ENCODE results near the gene ACYP2.
"Not testable (repeated sequence)": the region's sequence is repeated elsewhere in the genome, so short reads cannot be mapped to it uniquely, and the experiment has no call there.

The ACYP2 gene

GRCh38 chr2:54254180-54254579, 138.8 kb downstream of the ACYP2 start:
- Histone ChIP-seq H3K4me1 (ENCODE audit: control insufficient read depth, insufficient read depth, low read length, unreplicated experiment) (no peaks in the 10 kb centered on the region), H3K27me3 (ENCODE audit: insufficient read depth, low read length) (no peaks in the 10 kb centered on the region), H2AFZ (ENCODE audit: low read length, unreplicated experiment) (no peak overlapping the region), H3K79me2 (ENCODE audit: control insufficient read depth, insufficient read depth, low read length, unreplicated experiment) (no peaks in the 10 kb centered on the region), H3K36me3 (ENCODE audit: insufficient read depth, low read length) (no peaks in the 10 kb centered on the region), H3K4me3 (ENCODE audit: low read depth, low read length) (no peak overlapping the region), H3K27ac (ENCODE audit: low read depth, low read length) (no peak overlapping the region)

DNA sequence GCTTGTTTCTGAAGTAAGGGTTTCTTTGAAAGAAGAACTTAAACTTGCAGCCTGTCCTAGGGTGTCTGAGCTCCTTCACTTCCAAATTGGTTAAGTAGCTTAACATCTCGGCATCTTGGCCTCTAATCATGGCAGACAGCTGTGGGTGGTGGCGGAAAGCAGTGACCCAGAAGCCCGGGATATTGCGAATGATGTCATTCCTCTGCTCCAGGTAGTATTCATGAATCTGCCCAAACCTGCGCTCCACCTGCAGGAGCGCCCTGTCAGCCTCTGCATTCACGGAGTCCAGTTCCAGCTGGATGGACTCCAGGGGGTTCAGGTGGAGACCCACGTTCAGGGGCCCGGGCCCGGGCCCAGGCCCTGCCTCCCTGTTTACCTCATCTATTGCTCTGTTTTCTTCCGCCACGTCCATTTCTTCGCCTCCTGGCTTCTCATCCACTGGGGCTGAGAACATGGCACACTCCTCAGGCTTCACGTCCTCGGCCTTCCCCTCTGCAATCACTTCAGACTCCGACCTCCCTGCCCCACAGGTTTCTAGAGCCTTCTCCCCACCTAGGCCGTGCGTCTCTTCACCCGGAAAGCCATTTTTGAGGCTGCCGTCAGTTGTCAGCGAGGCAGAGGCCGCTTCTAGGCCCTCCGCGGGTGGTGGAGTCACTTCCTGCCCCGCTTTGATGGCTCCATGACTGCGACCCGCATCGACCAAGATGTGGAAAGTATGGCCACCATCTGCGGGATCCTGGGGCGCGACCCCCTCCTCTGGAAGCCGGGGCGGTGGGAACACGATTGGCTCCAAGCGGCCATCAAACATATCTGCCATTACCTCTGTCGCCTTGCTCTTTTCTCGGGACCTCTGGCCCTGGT, 140.0 kb downstream of the ACYP2 start:
- Histone ChIP-seq H2AFZ (ENCODE audit: low read length, unreplicated experiment) (no peak overlapping the region), H3K27ac (ENCODE audit: low read depth, low read length) (no peak overlapping the region), H3K27me3 (ENCODE audit: insufficient read depth, low read length) (no peaks in the 10 kb centered on the region), H3K36me3 (ENCODE audit: insufficient read depth, low read length) (no peaks in the 10 kb centered on the region), H3K4me1 (ENCODE audit: control insufficient read depth, insufficient read depth, low read length, unreplicated experiment) (no peaks in the 10 kb centered on the region), H3K79me2 (ENCODE audit: control insufficient read depth, insufficient read depth, low read length, unreplicated experiment) (no peaks in the 10 kb centered on the region), H3K4me3 (ENCODE audit: low read depth, low read length) (no peak overlapping the region)

- no peaks in the 10 kb centered on the region for H3K36me3 ChIP-seq (ENCODE audit: insufficient read depth, low read length)
- no peak within 1 kb of the TSS for H2AFZ ChIP-seq (ENCODE audit: low read length, unreplicated experiment)
- H3K4me3 ChIP-seq (ENCODE audit: low read depth, low read length), result no peak within 1 kb of the TSS
- H3K4me1 ChIP-seq (ENCODE audit: control insufficient read depth, insufficient read depth, low read length, unreplicated experiment), result peaks cover under 1% of the 10 kb centered on the region
- no peak within 1 kb of the TSS for H3K27ac ChIP-seq (ENCODE audit: low read depth, low read length)
- no peaks in the 10 kb centered on the region for H3K79me2 ChIP-seq (ENCODE audit: control insufficient read depth, insufficient read depth, low read length, unreplicated experiment)
- no peaks in the 10 kb centered on the region for H3K27me3 ChIP-seq (ENCODE audit: insufficient read depth, low read length)
Observed at GRCh38 chr2:54256091-54256694, 140.8 kb downstream of the ACYP2 start, which contains the start of gene TSPYL6. TSS of gene TSPYL6 (minus strand) at chr2:54256229. CDS start at chr2:54256151, 78 bp downstream.

DNA sequence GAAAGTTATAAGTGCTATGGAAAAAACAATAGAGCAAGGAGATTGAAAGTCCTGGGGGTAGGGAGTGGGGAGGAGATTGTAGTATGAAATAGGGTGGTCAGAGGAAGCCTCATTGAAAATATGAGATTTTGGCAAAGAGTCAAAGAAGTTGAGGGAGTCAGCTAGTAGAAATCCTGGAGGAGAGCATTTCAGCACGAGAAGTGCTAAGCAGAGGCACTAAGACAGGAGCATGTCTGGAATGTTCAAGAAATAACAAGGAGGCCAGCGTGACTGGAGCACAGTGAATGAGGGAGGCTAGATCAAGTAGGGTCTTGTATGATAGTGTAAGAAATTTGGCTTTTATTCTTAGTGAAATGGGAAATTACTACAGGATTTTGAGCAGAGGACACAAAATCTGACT, 142.8 kb downstream of the ACYP2 start:
- no peaks in the 10 kb centered on the region for H3K27me3 ChIP-seq (ENCODE audit: insufficient read depth, low read length)
- H3K79me2 ChIP-seq (ENCODE audit: control insufficient read depth, insufficient read depth, low read length, unreplicated experiment), result no peaks in the 10 kb centered on the region
- no peaks in the 10 kb centered on the region for H3K36me3 ChIP-seq (ENCODE audit: insufficient read depth, low read length)
- no peak overlapping the region for H2AFZ ChIP-seq (ENCODE audit: low read length, unreplicated experiment)
- no peak overlapping the region for H3K27ac ChIP-seq (ENCODE audit: low read depth, low read length)
- H3K4me3 ChIP-seq (ENCODE audit: low read depth, low read length), result no peak overlapping the region
- H3K4me1 ChIP-seq (ENCODE audit: control insufficient read depth, insufficient read depth, low read length, unreplicated experiment), result peaks cover 6% of the 10 kb centered on the region

DNA sequence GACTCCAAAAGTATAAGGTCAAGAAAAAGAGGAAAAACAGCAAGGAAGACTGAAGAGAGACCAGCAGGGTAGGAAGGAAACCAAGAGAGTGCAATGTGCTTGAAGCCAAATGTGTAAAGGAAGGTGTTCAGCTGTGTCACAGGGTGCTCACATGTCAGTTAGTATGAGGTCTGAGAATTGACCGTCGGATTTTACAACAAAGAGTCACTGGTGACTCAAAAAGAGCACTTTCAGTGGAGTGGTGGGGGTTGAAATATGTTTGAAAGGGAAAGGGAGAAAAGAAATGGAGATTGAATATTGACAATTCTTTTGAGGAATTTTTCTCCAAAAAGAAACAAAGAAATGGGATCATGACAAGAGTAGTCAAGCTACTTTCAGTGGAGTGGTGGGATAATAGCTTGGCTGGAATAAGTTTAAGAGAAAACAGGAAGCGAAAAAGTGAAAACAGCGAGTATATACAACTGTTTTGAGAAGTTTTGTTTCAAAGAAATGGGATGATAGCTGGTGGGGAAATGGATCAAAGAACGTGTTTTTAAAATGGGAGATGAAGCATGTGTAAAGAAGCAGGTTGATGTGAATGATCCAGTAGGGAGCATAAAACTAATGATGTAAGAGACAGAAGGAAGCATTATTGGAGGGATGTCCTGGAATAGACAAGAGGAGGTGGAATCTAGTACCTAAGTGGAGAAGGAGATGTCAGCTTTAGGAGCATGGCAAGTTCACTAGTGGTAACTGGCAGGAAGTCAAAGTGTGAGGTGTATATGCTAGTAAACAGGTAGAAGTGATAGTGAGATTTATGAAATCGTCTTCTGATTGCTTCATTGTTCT, 144.2 kb downstream of the ACYP2 start:
- Histone ChIP-seq H3K4me1 (ENCODE audit: control insufficient read depth, insufficient read depth, low read length, unreplicated experiment) (peaks cover 6% of the 10 kb centered on the region), H3K27me3 (ENCODE audit: insufficient read depth, low read length) (no peaks in the 10 kb centered on the region), H3K79me2 (ENCODE audit: control insufficient read depth, insufficient read depth, low read length, unreplicated experiment) (no peaks in the 10 kb centered on the region), H2AFZ (ENCODE audit: low read length, unreplicated experiment) (no peak overlapping the region), H3K4me3 (ENCODE audit: low read depth, low read length) (no peak overlapping the region), H3K36me3 (ENCODE audit: insufficient read depth, low read length) (no peaks in the 10 kb centered on the region), H3K27ac (ENCODE audit: low read depth, low read length) (no peak overlapping the region)

DNA sequence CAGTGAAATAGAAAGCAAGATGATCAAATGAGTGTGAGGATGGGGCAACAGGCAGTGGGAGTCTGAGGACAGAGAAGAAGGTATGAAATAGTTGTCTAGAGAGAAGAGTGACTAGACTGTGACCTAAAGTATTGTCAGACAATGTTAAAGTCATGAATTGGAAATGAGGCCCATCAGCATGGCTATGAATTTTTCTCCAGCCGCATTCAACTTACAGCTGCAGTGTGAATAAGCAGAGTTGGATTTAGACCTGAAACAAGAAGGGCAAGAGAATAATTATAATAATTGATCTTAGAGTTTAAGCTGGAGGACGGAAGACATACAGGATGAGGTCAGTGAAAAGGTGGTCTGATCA, 144.8 kb downstream of the ACYP2 start:
- H3K27me3 ChIP-seq (ENCODE audit: insufficient read depth, low read length), result no peaks in the 10 kb centered on the region
- H3K4me3 ChIP-seq (ENCODE audit: low read depth, low read length), result no peak overlapping the region
- no peaks in the 10 kb centered on the region for H3K36me3 ChIP-seq (ENCODE audit: insufficient read depth, low read length)
- H3K4me1 ChIP-seq (ENCODE audit: control insufficient read depth, insufficient read depth, low read length, unreplicated experiment), result peaks cover 6% of the 10 kb centered on the region
- H3K79me2 ChIP-seq (ENCODE audit: control insufficient read depth, insufficient read depth, low read length, unreplicated experiment), result no peaks in the 10 kb centered on the region
- H2AFZ ChIP-seq (ENCODE audit: low read length, unreplicated experiment), result no peak overlapping the region
- H3K27ac ChIP-seq (ENCODE audit: low read depth, low read length), result no peak overlapping the region

DNA sequence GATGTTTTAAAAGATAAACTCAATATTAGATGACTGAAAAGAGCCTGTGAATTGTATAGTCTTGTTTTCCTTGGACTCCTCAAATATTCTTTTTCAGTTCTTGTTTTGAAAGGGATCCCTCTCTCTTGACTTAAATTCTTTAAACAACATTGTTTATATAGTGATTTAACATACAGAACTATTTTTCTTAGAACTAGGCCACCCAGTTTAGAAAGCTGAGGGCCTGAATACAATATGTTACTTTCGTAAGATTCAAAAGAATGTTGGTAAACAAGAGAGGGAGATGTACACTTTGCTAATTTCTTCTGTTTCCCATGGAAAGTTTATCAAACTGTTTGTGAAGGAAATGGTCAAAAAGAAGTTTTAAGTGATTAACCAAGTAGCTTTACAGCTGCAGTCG, 146.1 kb downstream of the ACYP2 start:
- H3K4me1 ChIP-seq (ENCODE audit: control insufficient read depth, insufficient read depth, low read length, unreplicated experiment), result peaks cover 6% of the 10 kb centered on the region
- H3K4me3 ChIP-seq (ENCODE audit: low read depth, low read length), result no peak overlapping the region
- H3K79me2 ChIP-seq (ENCODE audit: control insufficient read depth, insufficient read depth, low read length, unreplicated experiment), result no peaks in the 10 kb centered on the region
- H3K27ac ChIP-seq (ENCODE audit: low read depth, low read length), result no peak overlapping the region
- H3K36me3 ChIP-seq (ENCODE audit: insufficient read depth, low read length), result no peaks in the 10 kb centered on the region
- H3K27me3 ChIP-seq (ENCODE audit: insufficient read depth, low read length), result no peaks in the 10 kb centered on the region
- H2AFZ ChIP-seq (ENCODE audit: low read length, unreplicated experiment), result no peak overlapping the region

DNA sequence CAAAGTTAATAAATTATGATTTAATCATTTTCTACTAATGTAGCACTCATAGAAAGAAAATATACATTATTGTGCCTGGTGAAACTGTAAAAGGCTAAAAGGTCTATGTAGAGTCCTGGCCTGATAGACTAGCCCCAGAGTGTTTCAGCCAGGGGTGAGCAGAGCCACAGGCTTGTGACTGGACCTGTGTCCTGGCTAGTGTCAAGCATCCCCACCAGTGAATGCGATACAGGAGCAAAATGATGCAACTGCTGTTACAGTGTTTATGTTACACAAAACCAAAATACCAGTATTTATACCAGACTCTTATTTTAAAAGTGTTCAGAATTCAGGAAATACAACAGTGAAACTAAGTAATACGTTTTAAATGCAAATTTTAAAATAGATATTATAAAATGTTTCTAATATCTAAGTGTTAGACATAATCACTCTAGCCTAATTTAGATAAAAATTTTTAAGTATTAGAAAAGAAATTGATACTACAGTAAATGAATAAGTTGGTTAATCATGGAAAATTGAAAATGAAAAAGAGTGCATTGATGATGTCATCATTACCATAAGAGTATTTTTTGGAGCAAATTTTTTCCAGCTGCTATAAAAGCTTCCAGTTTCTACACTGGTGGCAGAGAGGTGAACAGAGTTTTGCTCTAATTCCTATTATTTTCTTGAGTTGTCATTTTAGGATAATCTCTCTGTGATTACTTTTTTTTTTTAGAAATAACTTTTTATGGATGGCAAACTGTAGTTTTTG, 146.8 kb downstream of the ACYP2 start:
- no peak overlapping the region for H2AFZ ChIP-seq (ENCODE audit: low read length, unreplicated experiment)
- H3K27me3 ChIP-seq (ENCODE audit: insufficient read depth, low read length), result no peaks in the 10 kb centered on the region
- no peak overlapping the region for H3K4me3 ChIP-seq (ENCODE audit: low read depth, low read length)
- H3K27ac ChIP-seq (ENCODE audit: low read depth, low read length), result no peak overlapping the region
- no peaks in the 10 kb centered on the region for H3K36me3 ChIP-seq (ENCODE audit: insufficient read depth, low read length)
- H3K4me1 ChIP-seq (ENCODE audit: control insufficient read depth, insufficient read depth, low read length, unreplicated experiment), result peaks cover 6% of the 10 kb centered on the region
- H3K79me2 ChIP-seq (ENCODE audit: control insufficient read depth, insufficient read depth, low read length, unreplicated experiment), result no peaks in the 10 kb centered on the region

DNA sequence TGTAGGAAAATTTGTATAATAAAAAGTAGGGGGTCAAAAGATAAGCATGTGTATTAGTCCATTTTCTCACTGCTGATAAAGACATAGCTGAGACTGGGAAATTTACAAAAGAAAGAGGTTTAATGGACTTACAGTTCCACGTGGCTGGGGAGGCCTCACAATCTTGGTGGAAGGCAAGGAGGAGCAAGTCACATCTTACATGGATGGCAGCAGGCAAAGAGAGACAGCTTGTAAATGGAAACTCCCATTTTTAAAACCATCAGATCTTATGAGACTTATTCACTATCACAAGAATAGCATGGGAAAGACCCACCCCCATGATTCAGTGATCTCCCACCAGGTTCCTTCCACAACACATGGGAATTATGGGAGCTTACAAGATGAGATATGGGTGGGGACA, 149.7 kb downstream of the ACYP2 start:
- not testable (repeated sequence) for H2AFZ ChIP-seq (ENCODE audit: low read length, unreplicated experiment); H3K27ac ChIP-seq (ENCODE audit: low read depth, low read length); H3K4me1 ChIP-seq (ENCODE audit: control insufficient read depth, insufficient read depth, low read length, unreplicated experiment); H3K36me3 ChIP-seq (ENCODE audit: insufficient read depth, low read length); H3K4me3 ChIP-seq (ENCODE audit: low read depth, low read length); H3K79me2 ChIP-seq (ENCODE audit: control insufficient read depth, insufficient read depth, low read length, unreplicated experiment); H3K27me3 ChIP-seq (ENCODE audit: insufficient read depth, low read length)

- Histone ChIP-seq H3K27me3 (ENCODE audit: insufficient read depth, low read length) (no peaks in the 10 kb centered on the region), H3K4me3 (ENCODE audit: low read depth, low read length) (no peak overlapping the region), H3K4me1 (ENCODE audit: control insufficient read depth, insufficient read depth, low read length, unreplicated experiment) (no peaks in the 10 kb centered on the region), H3K27ac (ENCODE audit: low read depth, low read length) (no peak overlapping the region), H3K79me2 (ENCODE audit: control insufficient read depth, insufficient read depth, low read length, unreplicated experiment) (no peaks in the 10 kb centered on the region), H2AFZ (ENCODE audit: low read length, unreplicated experiment) (no peak overlapping the region), H3K36me3 (ENCODE audit: insufficient read depth, low read length) (no peaks in the 10 kb centered on the region)
Observed at GRCh38 chr2:54267577-54267976, 152.2 kb downstream of the ACYP2 start.
